Smooth muscle cell (in vitro differentiated cells): Measurements from ENCODE around the gene RNF14. TPM values are rescaled to one million over a fixed set of nuclear protein-coding genes. Genes with fewer than 3 reads are reported as not detected.

Experiments
- DNase-seq: peaks from one replicate; lab custom pipeline; 2025; ENCODE audit not compliant: unreplicated experiment; lab: John Stamatoyannopoulos, UW
- H2AFZ ChIP-seq: fragments of 200-600 bp; sonication (generic); 2 replicates; pipeline ENCODE4 v1.6.0; 2016; ENCODE audit warnings: antibody characterized with exemption, low read depth, mild to moderate bottlenecking
- H3F3A ChIP-seq: fragments of 200-600 bp; sonication (generic); 2 replicates; pipeline ENCODE4 v1.6.0; 2017; ENCODE audit warnings: antibody characterized with exemption, low read depth
- H3K27ac ChIP-seq: fragments of 200-600 bp; sonication (generic); 2 replicates; pipeline ENCODE4 v1.5.1; 2016; ENCODE audit warnings: low read depth, mild to moderate bottlenecking
- H3K27me3 ChIP-seq: fragments of 200-600 bp; sonication (generic); 2 replicates; pipeline ENCODE4 v1.6.1; 2016; ENCODE audit warnings: low read depth, mild to moderate bottlenecking
- H3K36me3 ChIP-seq: fragments of 200-600 bp; sonication (generic); 2 replicates; pipeline ENCODE4 v1.5.1; 2016; ENCODE audit warnings: low read depth
- H3K4me1 ChIP-seq: fragments of 200-600 bp; sonication (generic); 2 replicates; pipeline ENCODE4 v1.5.1; 2016; ENCODE audit warnings: low read depth
- H3K4me2 ChIP-seq: fragments of 200-600 bp; sonication (generic); 2 replicates; pipeline ENCODE4 v1.6.0; 2016; ENCODE audit warnings: mild to moderate bottlenecking
- H3K4me3 ChIP-seq: fragments of 200-600 bp; sonication (generic); 2 replicates; pipeline ENCODE4 v1.5.1; 2016; ENCODE audit warnings: mild to moderate bottlenecking
- H3K79me2 ChIP-seq: fragments of 200-600 bp; sonication (generic); 2 replicates; pipeline ENCODE4 v1.6.0; 2016; ENCODE audit warnings: low read depth, mild to moderate bottlenecking
- H3K9ac ChIP-seq: fragments of 200-600 bp; sonication (generic); 2 replicates; pipeline ENCODE4 v1.6.0; 2016; ENCODE audit warnings: low read depth
- H3K9me3 ChIP-seq: fragments of 200-600 bp; sonication (generic); replicated peaks from 2 replicates; pipeline ENCODE4 v1.5.1; 2016; ENCODE audit warnings: low read depth
- H4K20me1 ChIP-seq: fragments of 200-600 bp; sonication (generic); 2 replicates; pipeline ENCODE4 v1.6.0; 2016; ENCODE audit warnings: low read depth
- CTCF ChIP-seq: fragments of 200-600 bp; sonication (generic); IDR thresholded peaks from 2 replicates; pipeline ENCODE4 v1.5.1; 2017; ENCODE audit warnings: borderline replicate concordance, mild to moderate bottlenecking, antibody characterized with exemption; ENCODE audit not compliant: insufficient read depth, poor library complexity, severe bottlenecking
- WGBS: methylation state at CpG from one replicate; pipeline ENCODE4 v1.1.7; 2016; ENCODE audit warnings: low lambda C conversion rate; 5-methylcytosine and 5-hydroxymethylcytosine counted together
- polyA plus RNA-seq: library from polyadenylated mRNA; unstranded; fragments of >200 nt; fragmentation: Nextera tagmentation; extraction: Ambion mirVana; gene quantifications from 2 replicates; pipeline ENCODE4 v1.2.1, GENCODE V29; 2016
- total RNA-seq: library from RNA; depleted of rRNA; stranded (reverse); fragments of >200 nt; gene quantifications from 2 replicates; pipeline ENCODE4 v1.2.3, GENCODE V29; 2014

Gene RNF14
- total and polyA plus RNA-seq, 2 experiments from 2014 or later: 43.8 to 76.4 TPM

GRCh38 chr5:142015781-142016533, 47.1 kb downstream of the RNF14 start:
- H3K27ac ChIP-seq: peak overlapping the region; percentile 57
- no peak for TF ChIP-seq CTCF
- peaks cover 11% of the 10 kb centered on the region for H3K4me1 ChIP-seq
- no peaks in the 10 kb centered on the region for H3K27me3 ChIP-seq
- no peak for DNase-seq
- no peak overlapping the region for H2AFZ ChIP-seq
- H3K9me3 ChIP-seq: no peaks in the 10 kb centered on the region
- WGBS: 65% methylated on average over 6 of the region's 6 CpGs
- H3K9ac ChIP-seq: no peak overlapping the region
- H3K4me2 ChIP-seq: no peak overlapping the region
- H3F3A ChIP-seq: peaks cover 12% of the 10 kb centered on the region
- H3K79me2 ChIP-seq: no peaks in the 10 kb centered on the region
- H4K20me1 ChIP-seq: no peaks in the 10 kb centered on the region
- H3K36me3 ChIP-seq: no peaks in the 10 kb centered on the region
- H3K4me3 ChIP-seq: no peak overlapping the region

GRCh38 chr5:142016556-142016955, 47.7 kb downstream of the RNF14 start:
- H3K27me3 ChIP-seq: no peaks in the 10 kb centered on the region

GRCh38 chr5:142017832-142018427, 49.0 kb downstream of the RNF14 start:
- Histone ChIP-seq H4K20me1 (no peaks in the 10 kb centered on the region), H3K27me3 (no peaks in the 10 kb centered on the region), H3K27ac (no peak overlapping the region), H3K36me3 (no peaks in the 10 kb centered on the region), H3K4me2 (no peak overlapping the region), H2AFZ (no peak overlapping the region), H3F3A (peaks cover 12% of the 10 kb centered on the region), H3K4me3 (no peak overlapping the region), H3K4me1 (peaks cover 5% of the 10 kb centered on the region), H3K79me2 (no peaks in the 10 kb centered on the region), H3K9ac (no peak overlapping the region), H3K9me3 (no peaks in the 10 kb centered on the region)
- TF ChIP-seq CTCF: no peak
- WGBS: 84% methylated on average over 5 of the region's 5 CpGs
- no peak for DNase-seq

More at GRCh38 chr5:142016556-142016955, 47.7 kb downstream of the RNF14 start:
- H3K36me3 ChIP-seq: no peaks in the 10 kb centered on the region
- H3K9ac ChIP-seq: no peak overlapping the region
- H3K9me3 ChIP-seq: no peaks in the 10 kb centered on the region
- no peak overlapping the region for H2AFZ ChIP-seq
- DNase-seq: no peak
- peak overlapping the region; percentile 57 for H3K27ac ChIP-seq
- no peaks in the 10 kb centered on the region for H3K79me2 ChIP-seq
- H3K4me2 ChIP-seq: no peak overlapping the region
- no peak for TF ChIP-seq CTCF
- H3K4me3 ChIP-seq: no peak overlapping the region
- peaks cover 12% of the 10 kb centered on the region for H3F3A ChIP-seq
- H4K20me1 ChIP-seq: no peaks in the 10 kb centered on the region
- 95% methylated on average over 4 of the region's 4 CpGs for WGBS
- peaks cover 11% of the 10 kb centered on the region for H3K4me1 ChIP-seq
